GM20431 (cell line): ENCODE measurements around the gene ASIC2.
"Not testable (repeated sequence)": the region's sequence is repeated elsewhere in the genome, so short reads cannot be mapped to it uniquely, and the experiment has no call there.

ENCODE experiments used
- in situ Hi-C: fragments of 300-500 bp; cut with MseI, MboI; formaldehyde crosslinking; loops from one replicate; pipeline ENCODE4 v1.15.0; 2020; ENCODE audit warnings: low sequenced_read_pairs; ENCODE audit not compliant: unreplicated experiment

ASIC2 gene

GRCh38 chr17:33012522-33013033, 280.5 kb downstream of the ASIC2 start:
- in situ Hi-C loops = no loop called here

DNA sequence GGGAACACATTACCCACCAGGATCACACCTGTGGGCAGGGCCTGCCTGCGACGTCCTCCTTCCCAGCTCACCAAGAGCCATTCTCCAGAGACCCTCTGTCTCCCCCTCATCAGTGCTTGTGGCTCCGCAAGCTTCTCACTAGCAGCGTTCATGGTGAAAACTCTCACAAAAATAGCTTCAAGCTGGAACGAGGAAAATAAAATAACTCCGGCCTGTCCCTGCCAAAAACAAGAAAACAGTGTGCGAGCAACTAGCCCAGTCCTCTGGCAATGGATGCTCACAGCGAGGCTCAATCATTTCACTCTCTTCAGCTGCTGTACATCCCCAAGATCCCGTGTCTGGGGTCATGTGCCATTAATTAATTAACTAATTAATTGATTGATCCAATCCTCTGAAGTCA, 283.5 kb downstream of the ASIC2 start:
- in situ Hi-C loops = no loop called here

DNA sequence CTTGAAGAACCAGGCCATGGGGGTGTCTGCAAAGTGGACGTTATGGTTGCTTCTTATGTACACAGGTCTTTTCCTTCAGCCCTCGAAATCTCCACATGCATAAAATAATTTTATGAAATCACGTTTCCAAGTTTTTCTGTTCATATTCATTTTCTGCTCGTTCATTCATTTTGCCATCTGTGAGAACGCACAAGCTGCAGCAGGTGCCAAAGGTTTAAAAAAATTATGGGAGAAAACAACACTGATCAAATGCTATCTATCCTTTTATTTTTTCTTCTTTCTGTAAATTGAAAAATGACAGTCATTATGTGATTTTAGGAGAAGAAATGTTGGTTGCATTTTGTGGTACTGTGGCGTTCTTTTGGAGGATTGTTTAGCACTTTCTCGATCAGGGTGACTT, 285.9 kb downstream of the ASIC2 start:
- in situ Hi-C loops = no loop called here

- in situ Hi-C loops = no loop called here
These were observed 290.8 kb downstream of the ASIC2 start for GRCh38 chr17:33002246-33002645.

- in situ Hi-C loops = no loop called here
These were observed 294.2 kb downstream of the ASIC2 start for GRCh38 chr17:32998887-32999228.

- in situ Hi-C loops = no loop called here
These were observed 294.8 kb downstream of the ASIC2 start for GRCh38 chr17:32998111-32998886.

DNA sequence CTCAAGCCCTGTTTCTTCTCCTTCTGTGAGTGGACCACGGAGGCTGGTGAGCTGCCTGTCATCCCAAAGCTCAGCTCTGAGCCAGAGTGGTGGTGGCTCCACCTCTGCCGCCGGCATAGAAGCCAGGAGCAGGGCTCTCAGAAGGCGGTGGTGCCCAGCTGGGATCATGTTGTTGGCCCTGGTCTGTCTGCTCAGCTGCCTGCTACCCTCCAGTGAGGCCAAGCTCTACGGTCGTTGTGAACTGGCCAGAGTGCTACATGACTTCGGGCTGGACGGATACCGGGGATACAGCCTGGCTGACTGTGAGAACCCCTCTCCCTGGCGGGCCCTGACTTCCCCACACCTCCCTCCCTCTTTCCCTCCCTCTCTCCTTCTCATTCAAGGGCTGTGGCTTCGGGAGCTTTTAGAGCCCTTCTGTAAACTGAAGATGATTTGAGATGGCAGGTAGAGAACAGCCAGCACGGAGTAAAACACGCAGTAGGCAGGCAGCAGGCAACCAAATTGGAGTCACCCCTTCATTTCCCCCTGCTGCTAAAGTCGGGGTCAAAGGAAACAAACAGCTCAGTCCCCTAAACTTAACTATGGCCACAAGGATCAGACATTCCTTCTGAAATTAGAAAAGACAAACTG, 297.6 kb downstream of the ASIC2 start:
- in situ Hi-C loops = no loop called here

DNA sequence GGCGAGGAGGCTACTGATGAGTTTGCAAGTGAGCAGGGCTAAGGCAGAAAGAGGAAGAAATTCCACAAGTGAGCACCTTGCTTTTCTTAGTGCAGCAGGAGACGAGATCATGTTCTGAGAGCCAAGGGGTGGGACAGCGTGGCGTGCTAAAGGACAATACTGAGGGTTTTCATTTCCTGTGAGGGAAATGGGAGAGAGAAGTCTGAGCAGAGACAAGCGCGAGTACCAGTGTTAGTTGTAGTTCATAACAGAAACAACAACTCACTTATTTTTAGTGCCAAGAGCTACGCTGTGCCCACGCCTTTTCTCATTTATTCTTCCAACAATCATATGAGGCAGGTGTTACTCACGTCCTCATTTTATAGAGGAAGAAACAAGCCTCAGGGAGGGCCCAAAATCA, 299.1 kb downstream of the ASIC2 start:
- in situ Hi-C loops = no loop called here

DNA sequence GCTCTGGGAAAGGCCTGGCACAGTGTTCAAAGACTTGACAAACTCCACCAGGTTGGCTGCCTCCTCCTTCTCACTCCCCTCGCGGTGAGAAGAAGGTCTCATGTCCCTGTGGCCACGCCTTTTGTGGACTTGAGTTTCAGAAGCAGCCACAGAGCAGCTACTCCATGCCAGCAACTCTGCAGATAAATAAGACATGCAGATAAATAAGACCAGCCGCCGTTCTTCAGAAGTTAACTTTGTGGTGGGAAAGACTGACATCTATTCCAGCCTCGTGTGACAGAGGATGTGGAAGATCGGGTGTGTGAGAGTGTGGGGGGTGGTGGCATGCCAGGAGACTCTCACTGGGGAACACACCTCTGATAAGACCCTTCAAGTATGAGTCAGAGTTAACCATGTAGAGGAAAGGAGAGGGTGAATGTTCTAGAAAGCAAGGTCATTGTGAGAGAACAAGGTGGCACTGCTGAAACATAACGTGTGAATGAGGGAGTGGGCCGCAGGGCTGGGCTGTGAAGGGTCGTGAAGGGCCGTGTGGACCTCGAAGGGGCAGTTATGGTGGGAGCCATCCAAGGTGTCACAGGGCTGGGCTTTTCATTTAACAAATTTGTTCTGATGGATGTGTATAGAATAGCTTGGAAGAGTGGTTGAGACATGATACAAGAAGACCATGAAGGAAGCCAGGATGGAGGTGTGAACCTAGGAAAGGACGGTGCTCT, 300.6 kb downstream of the ASIC2 start:
- in situ Hi-C loops = no loop called here

DNA sequence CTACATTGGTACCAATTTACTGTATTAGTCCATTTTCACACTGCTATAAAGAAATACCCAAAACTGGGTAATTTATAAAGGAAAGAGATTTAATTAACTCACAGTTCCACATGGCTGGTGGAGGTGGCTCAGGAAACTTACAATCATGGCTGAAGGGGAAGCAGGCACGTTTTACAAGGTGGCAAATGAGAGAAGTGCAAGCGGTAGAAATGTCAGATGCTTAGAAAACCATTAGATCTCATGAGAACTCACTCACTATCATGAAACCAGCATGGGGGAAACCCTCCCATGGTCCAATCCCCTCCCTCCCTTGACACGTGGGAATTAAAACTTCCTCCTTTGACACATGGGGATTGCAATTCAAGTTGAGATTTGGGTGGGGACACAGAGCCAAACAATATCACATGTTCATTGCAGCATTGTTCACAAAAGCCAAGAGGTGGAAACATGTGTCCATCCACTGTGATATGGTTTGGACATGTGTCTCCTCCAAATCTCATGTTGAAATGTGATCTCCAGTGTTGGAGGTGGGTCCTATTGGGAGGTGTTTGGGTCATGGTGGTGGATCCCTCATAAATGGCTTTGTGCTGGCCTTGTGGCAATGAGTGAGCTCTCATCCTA, 304.5 kb downstream of the ASIC2 start:
- in situ Hi-C loops = no loop called here

GRCh38 chr17:32987868-32988267, 305.2 kb downstream of the ASIC2 start:
- in situ Hi-C loops = not testable (repeated sequence)

DNA sequence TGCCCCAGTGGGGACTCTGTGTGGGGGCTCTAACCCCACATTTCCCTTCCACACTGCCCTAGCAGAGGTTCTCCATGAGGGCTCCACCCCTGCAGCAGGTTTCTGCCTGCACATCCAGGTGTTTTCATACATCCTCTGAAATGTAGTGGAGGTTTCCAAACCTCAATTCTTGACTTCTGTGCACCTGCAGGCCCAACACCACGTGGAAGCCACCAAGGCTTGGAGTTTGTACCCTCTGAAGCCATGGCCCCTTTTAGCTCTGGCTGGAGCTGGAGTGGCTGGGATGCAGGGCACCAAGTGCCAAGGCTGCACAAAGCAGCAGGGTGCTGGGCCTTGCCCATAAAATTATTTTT, 305.7 kb downstream of the ASIC2 start:
- in situ Hi-C loops = not testable (repeated sequence)

DNA sequence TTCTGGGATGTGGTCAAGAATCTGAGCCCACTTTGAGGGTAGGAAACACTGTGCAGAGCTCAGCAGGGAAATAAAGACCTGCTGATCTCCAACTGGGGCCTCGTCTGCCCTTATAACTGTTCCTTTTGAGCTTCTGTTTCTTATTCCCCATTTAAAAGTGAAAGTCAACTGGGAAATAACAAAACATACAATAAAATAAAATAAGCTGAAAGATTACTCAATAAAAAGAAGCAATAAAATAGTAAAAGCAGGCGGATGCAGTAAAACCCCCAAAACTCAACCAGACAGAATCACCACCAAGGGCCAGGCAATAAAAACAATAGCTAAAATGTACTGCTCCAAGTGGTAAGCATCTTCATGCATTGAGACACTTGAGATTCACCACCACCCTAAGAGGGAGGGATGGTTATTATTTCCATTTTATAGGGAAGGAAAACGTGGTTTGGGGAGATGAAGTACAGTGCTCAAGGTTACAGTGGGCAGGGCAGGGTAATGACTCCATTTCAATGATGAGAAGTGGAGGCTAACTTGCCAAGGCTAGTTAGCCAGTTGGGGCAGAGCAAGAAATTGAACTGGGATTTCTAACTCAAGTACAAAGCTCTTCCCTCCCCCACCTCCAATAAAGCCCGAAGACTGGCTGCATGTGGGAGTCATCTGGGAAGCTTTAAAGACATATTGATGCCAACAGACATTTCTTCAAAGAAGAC, 307.9 kb downstream of the ASIC2 start:
- in situ Hi-C loops = no loop called here

GRCh38 chr17:32981611-32982010, 311.5 kb downstream of the ASIC2 start:
- in situ Hi-C loops = not testable (repeated sequence)

GRCh38 chr17:32980230-32980629, 312.9 kb downstream of the ASIC2 start:
- in situ Hi-C loops = no loop called here

DNA sequence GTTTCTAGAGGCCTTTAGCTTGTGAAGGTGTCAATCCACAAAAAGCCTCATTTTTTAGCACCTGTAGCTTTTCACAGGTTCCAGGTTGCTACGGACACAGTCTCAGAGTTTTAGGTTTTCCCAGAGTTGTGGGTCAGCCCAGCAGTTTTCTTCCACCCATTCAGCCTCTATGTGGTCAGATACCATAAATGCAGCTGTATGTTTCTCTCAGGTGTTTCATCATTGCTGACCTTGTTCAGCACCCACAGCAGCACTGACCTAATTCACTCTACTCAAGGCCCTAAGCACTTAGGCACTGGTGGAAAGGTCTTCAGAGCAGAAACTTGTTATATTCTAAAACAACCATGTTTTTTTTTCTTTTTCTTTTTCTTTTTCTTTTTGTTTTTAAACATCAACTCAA, 316.5 kb downstream of the ASIC2 start:
- in situ Hi-C loops = no loop called here

- in situ Hi-C loops = no loop called here
These were observed 317.0 kb downstream of the ASIC2 start for GRCh38 chr17:32976131-32976530.

- in situ Hi-C loops = no loop called here
These were observed 321.9 kb downstream of the ASIC2 start for GRCh38 chr17:32971171-32971570.

- in situ Hi-C loops = no loop called here
These were observed 322.8 kb downstream of the ASIC2 start for GRCh38 chr17:32970281-32970680.

- in situ Hi-C loops = not testable (repeated sequence)
These were observed 323.9 kb downstream of the ASIC2 start for GRCh38 chr17:32969231-32969630.
